Measurements from ENCODE around the gene LYPD6. TPM values are rescaled to one million over a fixed set of nuclear protein-coding genes. Genes with fewer than 3 reads are reported as not detected.

The LYPD6 gene
- total and polyA plus RNA-seq, 9 of the 15 experiments (the other 6 are each of a cell fraction or from before 2014, with no cell fraction given): not detected

DNA sequence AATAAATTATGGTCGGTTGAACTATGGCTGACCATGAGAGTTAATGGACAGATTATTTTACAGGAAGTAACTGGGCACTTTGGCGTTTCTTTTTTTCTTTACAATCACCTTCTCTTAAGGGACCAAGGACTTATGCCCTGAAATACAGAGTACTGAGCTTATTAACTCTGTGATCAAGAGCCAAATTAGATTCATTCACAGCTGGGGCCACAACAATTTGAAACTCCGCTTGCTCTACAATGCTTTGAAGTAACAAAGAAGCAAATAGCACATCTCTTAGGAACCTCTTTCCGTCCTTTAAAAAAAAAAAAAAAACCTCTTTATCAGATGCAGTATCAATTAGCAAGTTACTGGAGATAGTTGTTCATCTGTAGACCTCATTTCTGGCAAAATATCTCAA, 112.0 kb downstream of the LYPD6 start (continued):
- TF ChIP-seq, protein P1, sequence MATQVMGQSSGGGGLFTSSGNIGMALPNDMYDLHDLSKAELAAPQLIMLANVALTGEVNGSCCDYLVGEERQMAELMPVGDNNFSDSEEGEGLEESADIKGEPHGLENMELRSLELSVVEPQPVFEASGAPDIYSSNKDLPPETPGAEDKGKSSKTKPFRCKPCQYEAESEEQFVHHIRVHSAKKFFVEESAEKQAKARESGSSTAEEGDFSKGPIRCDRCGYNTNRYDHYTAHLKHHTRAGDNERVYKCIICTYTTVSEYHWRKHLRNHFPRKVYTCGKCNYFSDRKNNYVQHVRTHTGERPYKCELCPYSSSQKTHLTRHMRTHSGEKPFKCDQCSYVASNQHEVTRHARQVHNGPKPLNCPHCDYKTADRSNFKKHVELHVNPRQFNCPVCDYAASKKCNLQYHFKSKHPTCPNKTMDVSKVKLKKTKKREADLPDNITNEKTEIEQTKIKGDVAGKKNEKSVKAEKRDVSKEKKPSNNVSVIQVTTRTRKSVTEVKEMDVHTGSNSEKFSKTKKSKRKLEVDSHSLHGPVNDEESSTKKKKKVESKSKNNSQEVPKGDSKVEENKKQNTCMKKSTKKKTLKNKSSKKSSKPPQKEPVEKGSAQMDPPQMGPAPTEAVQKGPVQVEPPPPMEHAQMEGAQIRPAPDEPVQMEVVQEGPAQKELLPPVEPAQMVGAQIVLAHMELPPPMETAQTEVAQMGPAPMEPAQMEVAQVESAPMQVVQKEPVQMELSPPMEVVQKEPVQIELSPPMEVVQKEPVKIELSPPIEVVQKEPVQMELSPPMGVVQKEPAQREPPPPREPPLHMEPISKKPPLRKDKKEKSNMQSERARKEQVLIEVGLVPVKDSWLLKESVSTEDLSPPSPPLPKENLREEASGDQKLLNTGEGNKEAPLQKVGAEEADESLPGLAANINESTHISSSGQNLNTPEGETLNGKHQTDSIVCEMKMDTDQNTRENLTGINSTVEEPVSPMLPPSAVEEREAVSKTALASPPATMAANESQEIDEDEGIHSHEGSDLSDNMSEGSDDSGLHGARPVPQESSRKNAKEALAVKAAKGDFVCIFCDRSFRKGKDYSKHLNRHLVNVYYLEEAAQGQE (IDR thresholded peaks at IDR 0.05; ENCODE audit: borderline replicate concordance): no peak
- TF ChIP-seq, protein P1 (CRISPR knock-in tag; IDR thresholded peaks at IDR 0.05; ENCODE audit: low read depth): no peak
- no peak for TF ChIP-seq ZNF12 (CRISPR knock-in tag; IDR thresholded peaks at IDR 0.05)
- TF ChIP-seq, protein P2, sequence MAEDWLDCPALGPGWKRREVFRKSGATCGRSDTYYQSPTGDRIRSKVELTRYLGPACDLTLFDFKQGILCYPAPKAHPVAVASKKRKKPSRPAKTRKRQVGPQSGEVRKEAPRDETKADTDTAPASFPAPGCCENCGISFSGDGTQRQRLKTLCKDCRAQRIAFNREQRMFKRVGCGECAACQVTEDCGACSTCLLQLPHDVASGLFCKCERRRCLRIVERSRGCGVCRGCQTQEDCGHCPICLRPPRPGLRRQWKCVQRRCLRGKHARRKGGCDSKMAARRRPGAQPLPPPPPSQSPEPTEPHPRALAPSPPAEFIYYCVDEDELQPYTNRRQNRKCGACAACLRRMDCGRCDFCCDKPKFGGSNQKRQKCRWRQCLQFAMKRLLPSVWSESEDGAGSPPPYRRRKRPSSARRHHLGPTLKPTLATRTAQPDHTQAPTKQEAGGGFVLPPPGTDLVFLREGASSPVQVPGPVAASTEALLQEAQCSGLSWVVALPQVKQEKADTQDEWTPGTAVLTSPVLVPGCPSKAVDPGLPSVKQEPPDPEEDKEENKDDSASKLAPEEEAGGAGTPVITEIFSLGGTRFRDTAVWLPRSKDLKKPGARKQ (CRISPR knock-in tag; IDR thresholded peaks at IDR 0.05): no peak
- TF ChIP-seq, protein P3, sequence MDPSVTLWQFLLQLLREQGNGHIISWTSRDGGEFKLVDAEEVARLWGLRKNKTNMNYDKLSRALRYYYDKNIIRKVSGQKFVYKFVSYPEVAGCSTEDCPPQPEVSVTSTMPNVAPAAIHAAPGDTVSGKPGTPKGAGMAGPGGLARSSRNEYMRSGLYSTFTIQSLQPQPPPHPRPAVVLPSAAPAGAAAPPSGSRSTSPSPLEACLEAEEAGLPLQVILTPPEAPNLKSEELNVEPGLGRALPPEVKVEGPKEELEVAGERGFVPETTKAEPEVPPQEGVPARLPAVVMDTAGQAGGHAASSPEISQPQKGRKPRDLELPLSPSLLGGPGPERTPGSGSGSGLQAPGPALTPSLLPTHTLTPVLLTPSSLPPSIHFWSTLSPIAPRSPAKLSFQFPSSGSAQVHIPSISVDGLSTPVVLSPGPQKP (CRISPR knock-in tag; IDR thresholded peaks at IDR 0.05): no peak
- TF ChIP-seq ETV5 (CRISPR knock-in tag; IDR thresholded peaks at IDR 0.05; ENCODE audit: low read depth): no peak
- TF ChIP-seq SP2 (IDR thresholded peaks at IDR 0.05; ENCODE audit: extremely low read depth, low read depth, low read length, poor library complexity, severe bottlenecking): no peak
